Stimulated activated CD4-positive, alpha-beta T cell treated with anti-CD3 and anti-CD28 coated beads, TNF-alpha, amount 100 ng/mL, for 48 hours (primary cell): ENCODE measurements around the gene REL.
"Not testable (repeated sequence)": the region's sequence is repeated elsewhere in the genome, so short reads cannot be mapped to it uniquely, and the experiment has no call there.

Experiments
- DNase-seq, 3 donors: peaks; one replicate each; pipeline ENCODE4 v3.0.0-alpha.2; 2020; ENCODE audit warnings: low read depth in 3 of 3

Gene REL

GRCh38 chr2:60867848-60868247 lies 13.5 kb upstream of the REL start:
- DNase-seq, result no peak

- no peak for DNase-seq
Observed at GRCh38 chr2:60868589-60869273, 12.6 kb upstream of the REL start.

- no peak for DNase-seq
Observed at GRCh38 chr2:60872510-60872928, 8.9 kb upstream of the REL start.

- no peak for DNase-seq
Observed at GRCh38 chr2:60873381-60873780, 8.0 kb upstream of the REL start.

GRCh38 chr2:60875520-60875919 lies 5.9 kb upstream of the REL start:
- no peak for DNase-seq

GRCh38 chr2:60880643-60881046 lies 729 bp upstream of the REL start:
- no peak for DNase-seq

- DNase-seq, result no peak
Observed at GRCh38 chr2:60882971-60883753, 1.8 kb downstream of the REL start.

- no peak for DNase-seq
Observed at GRCh38 chr2:60883896-60884295, 2.5 kb downstream of the REL start.

GRCh38 chr2:60884800-60885199 lies 3.4 kb downstream of the REL start:
- DNase-seq, result no peak

GRCh38 chr2:60885683-60886082 lies 4.3 kb downstream of the REL start:
- DNase-seq, result no peak

- DNase-seq, result no peak
Observed at GRCh38 chr2:60886991-60887390, 5.6 kb downstream of the REL start.

GRCh38 chr2:60888853-60889252 lies 7.5 kb downstream of the REL start:
- DNase-seq, result no peak

- DNase-seq, result not testable (repeated sequence)
Observed at GRCh38 chr2:60889581-60890392, 8.4 kb downstream of the REL start.

GRCh38 chr2:60890393-60890707 lies 9.0 kb downstream of the REL start:
- no peak for DNase-seq

- DNase-seq, result no peak
Observed at GRCh38 chr2:60891180-60891579, 9.8 kb downstream of the REL start.

- DNase-seq, result no peak
Observed at GRCh38 chr2:60898567-60898966, 17.2 kb downstream of the REL start.

- peak; percentile 33 to 60 (median 48) for DNase-seq
Observed at GRCh38 chr2:60899230-60899891, 18.0 kb downstream of the REL start.

- no peak for DNase-seq
Observed at GRCh38 chr2:60899892-60900249, 18.5 kb downstream of the REL start.

- not testable (repeated sequence) for DNase-seq
Observed at GRCh38 chr2:60901296-60901695, 19.9 kb downstream of the REL start.

GRCh38 chr2:60905867-60906266 lies 24.5 kb downstream of the REL start:
- not testable (repeated sequence) for DNase-seq

- no peak for DNase-seq
Observed at GRCh38 chr2:60906395-60906794, 25.0 kb downstream of the REL start.

- no peak for DNase-seq
Observed at GRCh38 chr2:60907329-60907728, 26.0 kb downstream of the REL start.
